IPS-18a (cell line): ENCODE data around the gene LAMA5.

ENCODE experiments used
- H3K27ac ChIP-seq: one replicate; pipeline ENCODE4 v1.5.1; 2013; ENCODE audit warnings: low read length
- H3K27me3 ChIP-seq: one replicate; pipeline ENCODE4 v1.6.1; 2013; ENCODE audit warnings: mild to moderate bottlenecking, low read length; ENCODE audit not compliant: control insufficient read depth, insufficient read depth
- H3K36me3 ChIP-seq: one replicate; pipeline ENCODE4 v1.6.1; 2013; ENCODE audit warnings: low read depth, low read length; ENCODE audit not compliant: control insufficient read depth
- H3K4me1 ChIP-seq: one replicate; pipeline ENCODE4 v1.6.1; 2013; ENCODE audit warnings: low read depth, low read length; ENCODE audit not compliant: control insufficient read depth
- H3K4me3 ChIP-seq: one replicate; pipeline ENCODE4 v1.5.1; 2013; ENCODE audit warnings: low read length
- H3K9ac ChIP-seq: one replicate; pipeline ENCODE4 v1.6.1; 2013; ENCODE audit warnings: mild to moderate bottlenecking, low read length, moderate library complexity
- H3K9me3 ChIP-seq: one replicate; pipeline ENCODE4 v1.6.1; 2013; ENCODE audit warnings: low read depth, low read length; ENCODE audit not compliant: control insufficient read depth

Gene LAMA5

GRCh38 chr20:62322492-62323041 is 44.5 kb downstream of the LAMA5 start:
- no peak overlapping the region for H3K9ac ChIP-seq
- H3K36me3 ChIP-seq = peaks cover 45% of the 10 kb centered on the region
- H3K4me3 ChIP-seq = no peak overlapping the region
- no peaks in the 10 kb centered on the region for H3K9me3 ChIP-seq
- no peaks in the 10 kb centered on the region for H3K27me3 ChIP-seq
- no peaks in the 10 kb centered on the region for H3K4me1 ChIP-seq
- no peak overlapping the region for H3K27ac ChIP-seq

GRCh38 chr20:62321975-62322374 is 45.1 kb downstream of the LAMA5 start:
- Histone ChIP-seq H3K9ac (no peak overlapping the region), H3K9me3 (no peaks in the 10 kb centered on the region), H3K4me3 (no peak overlapping the region), H3K27ac (no peak overlapping the region), H3K27me3 (no peaks in the 10 kb centered on the region), H3K4me1 (no peaks in the 10 kb centered on the region), H3K36me3 (peaks cover 49% of the 10 kb centered on the region)

- H3K9me3 ChIP-seq = no peaks in the 10 kb centered on the region
- H3K27ac ChIP-seq = no peak overlapping the region
- peaks cover 49% of the 10 kb centered on the region for H3K36me3 ChIP-seq
- H3K9ac ChIP-seq = no peak overlapping the region
- no peak overlapping the region for H3K4me3 ChIP-seq
- no peaks in the 10 kb centered on the region for H3K27me3 ChIP-seq
- H3K4me1 ChIP-seq = no peaks in the 10 kb centered on the region
Observed at GRCh38 chr20:62321521-62321948, 45.6 kb downstream of the LAMA5 start.

GRCh38 chr20:62320581-62321354 is 46.3 kb downstream of the LAMA5 start:
- Histone ChIP-seq H3K4me3 (no peak overlapping the region), H3K9ac (no peak overlapping the region), H3K27ac (no peak overlapping the region), H3K9me3 (no peaks in the 10 kb centered on the region), H3K36me3 (peaks cover 49% of the 10 kb centered on the region), H3K27me3 (no peaks in the 10 kb centered on the region), H3K4me1 (no peaks in the 10 kb centered on the region)

- peaks cover 51% of the 10 kb centered on the region for H3K36me3 ChIP-seq
Observed at GRCh38 chr20:62319346-62319909, 47.7 kb downstream of the LAMA5 start.

GRCh38 chr20:62318400-62319345 is 48.4 kb downstream of the LAMA5 start:
- peaks cover 49% of the 10 kb centered on the region for H3K36me3 ChIP-seq
- H3K9ac ChIP-seq = no peak overlapping the region
- H3K4me3 ChIP-seq = no peak overlapping the region
- H3K27ac ChIP-seq = no peak overlapping the region
- H3K27me3 ChIP-seq = no peaks in the 10 kb centered on the region
- H3K9me3 ChIP-seq = no peaks in the 10 kb centered on the region
- H3K4me1 ChIP-seq = no peaks in the 10 kb centered on the region

More at GRCh38 chr20:62319346-62319909, 47.7 kb downstream of the LAMA5 start:
- Histone ChIP-seq H3K27ac (no peak overlapping the region), H3K4me1 (no peaks in the 10 kb centered on the region), H3K9ac (no peak overlapping the region), H3K27me3 (no peaks in the 10 kb centered on the region), H3K9me3 (no peaks in the 10 kb centered on the region), H3K4me3 (no peak overlapping the region)

GRCh38 chr20:62317167-62317655 is 49.9 kb downstream of the LAMA5 start:
- no peaks in the 10 kb centered on the region for H3K4me1 ChIP-seq
- no peak overlapping the region for H3K9ac ChIP-seq
- H3K4me3 ChIP-seq = no peak overlapping the region
- H3K36me3 ChIP-seq = peaks cover 63% of the 10 kb centered on the region
- no peaks in the 10 kb centered on the region for H3K27me3 ChIP-seq
- H3K9me3 ChIP-seq = no peaks in the 10 kb centered on the region
- no peak overlapping the region for H3K27ac ChIP-seq

GRCh38 chr20:62316331-62317166 is 50.6 kb downstream of the LAMA5 start:
- H3K36me3 ChIP-seq = peaks cover 67% of the 10 kb centered on the region
- no peaks in the 10 kb centered on the region for H3K27me3 ChIP-seq
- no peaks in the 10 kb centered on the region for H3K9me3 ChIP-seq
- H3K27ac ChIP-seq = no peak overlapping the region
- H3K4me3 ChIP-seq = no peak overlapping the region
- H3K9ac ChIP-seq = no peak overlapping the region
- H3K4me1 ChIP-seq = no peaks in the 10 kb centered on the region

GRCh38 chr20:62315773-62316172 is 51.3 kb downstream of the LAMA5 start:
- Histone ChIP-seq H3K9ac (no peak overlapping the region), H3K27ac (no peak overlapping the region), H3K4me3 (no peak overlapping the region), H3K4me1 (no peaks in the 10 kb centered on the region), H3K36me3 (peaks cover 66% of the 10 kb centered on the region), H3K27me3 (no peaks in the 10 kb centered on the region), H3K9me3 (no peaks in the 10 kb centered on the region)

GRCh38 chr20:62314711-62315302 is 52.3 kb downstream of the LAMA5 start:
- Histone ChIP-seq H3K9ac (no peak overlapping the region), H3K27me3 (no peaks in the 10 kb centered on the region), H3K4me3 (no peak overlapping the region), H3K4me1 (no peaks in the 10 kb centered on the region), H3K9me3 (no peaks in the 10 kb centered on the region), H3K36me3 (peaks cover 63% of the 10 kb centered on the region), H3K27ac (no peak overlapping the region)
